Tibial artery (tissue), 4 donors: ENCODE results near the gene TAOK2.
A peak's percentile ranks its signal among the peaks of the same experiment; 100 is the strongest.
"Not testable (repeated sequence)": the region's sequence is repeated elsewhere in the genome, so short reads cannot be mapped to it uniquely, and the experiment has no call there.

Experiments
- DNase-seq, 2 donors: peaks; one replicate each; pipeline ENCODE4 v3.0.0-alpha.2; 2019
- H3K27ac ChIP-seq, 2 donors: fragments of 200-600 bp; sonication (generic) in 1 of 2; 1 replicate in 1 of 2; 2 replicates in 1 of 2; pipeline ENCODE4 v1.5.1; 2018 to 2019; ENCODE audit warnings: mild to moderate bottlenecking in 1 of 2
- H3K27me3 ChIP-seq, 2 donors: fragments of 200-600 bp; sonication (generic) in 1 of 2; one replicate each; pipeline versions ENCODE4 v1.5.1 to v1.6.0; 2016 to 2019
- H3K36me3 ChIP-seq, 3 donors: fragments of 200-600 bp; sonication (generic) in 2 of 3; one replicate each; pipeline ENCODE4 v1.5.1; 2016 to 2019; ENCODE audit warnings: mild to moderate bottlenecking in 2 of 3
- H3K4me1 ChIP-seq, 4 donors: fragments of 200-600 bp; sonication (generic) in 2 of 4; 1 replicate in 3 of 4; 2 replicates in 1 of 4; pipeline ENCODE4 v1.5.1; 2016 to 2019
- H3K4me3 ChIP-seq, 2 donors: fragments of 200-600 bp; sonication (generic) in 1 of 2; 1 replicate in 1 of 2; 2 replicates in 1 of 2; pipeline ENCODE4 v1.5.1; 2018 to 2019; ENCODE audit warnings: mild to moderate bottlenecking in 2 of 2
- H3K9me3 ChIP-seq, 3 donors: fragments of 200-600 bp; sonication (generic) in 1 of 3; one replicate each; pipeline ENCODE4 v1.5.1; 2016 to 2019
- CTCF ChIP-seq, 2 experiments: fragments of 200-600 bp in 1 of 2; fragments of 450-650 bp in 1 of 2; IDR thresholded peaks; one replicate each; pipeline ENCODE4 v1.5.1; 2017 to 2019; ENCODE audit warnings: antibody characterized with exemption in 2 of 2, mild to moderate bottlenecking in 1 of 2, moderate library complexity in 1 of 2
- intact Hi-C: fragments of 100-400 bp; cut with DNase I; formaldehyde crosslinking; loops from one replicate; pipeline ENCODE4 v1.15.0; 2023; ENCODE audit warnings: low total_unique reads

Gene TAOK2

GRCh38 chr16:30009990-30010843 is 36.5 kb downstream of the TAOK2 start:
- intact Hi-C loops = loop anchor here (5.0 to 10.0 kb wide), 3 partner anchors 85 to 313 kb away; partner anchors contain the start of genes CDIPT and KCTD13
- Histone ChIP-seq H3K4me3 (peak overlapping the region in 1 of 2 donors; percentile 29), H3K27me3 (peaks cover 4 to 66% of the 10 kb centered on the region in 2 donors), H3K27ac (no peak overlapping the region), H3K4me1 (peaks cover 0 to 27% (median 20%) of the 10 kb centered on the region in 4 donors), H3K9me3 (no peaks in the 10 kb centered on the region), H3K36me3 (peaks cover 0 to 7% (median 0%) of the 10 kb centered on the region in 3 donors)
- no peak for DNase-seq
- no peak for TF ChIP-seq CTCF (IDR thresholded peaks at IDR 0.05)

GRCh38 chr16:30010844-30011713 is 37.4 kb downstream of the TAOK2 start, which contains the start of gene DOC2A:
Gene DOC2A (minus strand): TSS chr16:30011027. CDS start chr16:30010222, 805 bp downstream.
- H3K27me3 ChIP-seq = peaks cover 4 to 66% of the 10 kb centered on the region in 2 donors
- no peaks in the 10 kb centered on the region for H3K9me3 ChIP-seq
- peaks cover 0 to 25% (median 20%) of the 10 kb centered on the region in 4 donors for H3K4me1 ChIP-seq
- H3K27ac ChIP-seq = no peak within 1 kb of the TSS
- H3K36me3 ChIP-seq = no peaks in the 10 kb centered on the region
- H3K4me3 ChIP-seq = peak within 1 kb of the TSS in 1 of 2 donors; percentile 29
- DNase-seq = no peak
- intact Hi-C loops = no loop called here
- no peak for TF ChIP-seq CTCF (IDR thresholded peaks at IDR 0.05)

GRCh38 chr16:30011714-30012504 is 38.2 kb downstream of the TAOK2 start:
- intact Hi-C loops = no loop called here
- Histone ChIP-seq H3K4me3 (peak overlapping the region in 1 of 2 donors; percentile 29), H3K27me3 (peaks cover 4 to 61% of the 10 kb centered on the region in 2 donors), H3K36me3 (no peaks in the 10 kb centered on the region), H3K4me1 (peaks cover 0 to 25% (median 20%) of the 10 kb centered on the region in 4 donors), H3K9me3 (no peaks in the 10 kb centered on the region), H3K27ac (no peak overlapping the region)
- no peak for TF ChIP-seq CTCF (IDR thresholded peaks at IDR 0.05)
- DNase-seq = no peak

GRCh38 chr16:30012598-30012997 is 38.9 kb downstream of the TAOK2 start:
- DNase-seq, H3K4me3 ChIP-seq, H3K27ac ChIP-seq, intact Hi-C loops, H3K9me3 ChIP-seq, H3K36me3 ChIP-seq: not testable (repeated sequence)
- Histone ChIP-seq H3K4me1 (peaks cover 0 to 25% (median 20%) of the 10 kb centered on the region in 4 donors), H3K27me3 (peaks cover 4 to 54% of the 10 kb centered on the region in 2 donors)

GRCh38 chr16:30015450-30015849 is 41.8 kb downstream of the TAOK2 start:
- Histone ChIP-seq H3K27me3 (peaks cover 4 to 26% of the 10 kb centered on the region in 2 donors), H3K4me1 (peaks cover 0 to 18% (median 15%) of the 10 kb centered on the region in 4 donors)
- H3K4me3 ChIP-seq, H3K9me3 ChIP-seq, DNase-seq, H3K36me3 ChIP-seq, intact Hi-C loops, H3K27ac ChIP-seq: not testable (repeated sequence)
